Thymus (tissue), 11 donors: ENCODE results near the gene CACNA2D1. TPM values are rescaled to one million over a fixed set of nuclear protein-coding genes. Genes with fewer than 3 reads are reported as not detected.

Experiments
- DNase-seq, 9 donors: peaks; one replicate each; pipeline ENCODE4 v3.0.0-alpha.2; 2013; ENCODE audit warnings: low spot score in 9 of 9, low read depth in 6 of 9, missing footprints in 1 of 9
- H3K27ac ChIP-seq, 2 donors: one replicate each; pipeline ENCODE4 v1.5.1; 2013; ENCODE audit warnings: control low read depth in 1 of 2, low read depth in 1 of 2, low read length in 1 of 2, mild to moderate bottlenecking in 1 of 2, moderate library complexity in 1 of 2
- H3K27me3 ChIP-seq, 2 donors: one replicate each; pipeline ENCODE4 v1.5.1; 2013; ENCODE audit warnings: low read length in 1 of 2; ENCODE audit not compliant: control insufficient read depth in 2 of 2, insufficient read depth in 1 of 2
- H3K36me3 ChIP-seq, 2 donors: one replicate each; pipeline ENCODE4 v1.5.1; 2013; ENCODE audit warnings: low read length in 1 of 2, mild to moderate bottlenecking in 1 of 2, moderate library complexity in 1 of 2; ENCODE audit not compliant: control insufficient read depth in 2 of 2, insufficient read depth in 2 of 2
- H3K4me1 ChIP-seq, 2 donors: one replicate each; pipeline ENCODE4 v1.5.1; 2013; ENCODE audit warnings: low read length in 2 of 2; ENCODE audit not compliant: control insufficient read depth in 2 of 2, insufficient read depth in 2 of 2
- H3K4me3 ChIP-seq, 2 donors: one replicate each; pipeline ENCODE4 v1.5.1; 2013; ENCODE audit warnings: low read length in 2 of 2, control low read depth in 1 of 2, mild to moderate bottlenecking in 1 of 2
- H3K9me3 ChIP-seq, 2 donors: one replicate each; pipeline ENCODE4 v1.5.1; 2013; ENCODE audit warnings: low read length in 1 of 2, mild to moderate bottlenecking in 1 of 2; ENCODE audit not compliant: control insufficient read depth in 2 of 2, insufficient read depth in 1 of 2
- WGBS: extraction: QIAGEN DNeasy Blood & Tissue Kit; methylation state at CpG from one replicate; pipeline ENCODE4 v1.1.7; 2013; 5-methylcytosine and 5-hydroxymethylcytosine counted together
- polyA plus RNA-seq: library from polyadenylated mRNA; stranded (reverse); fragments of 200-250 nt; gene quantifications from one replicate; pipeline ENCODE4 v1.2.3, GENCODE V29; 2013
- total RNA-seq: library from RNA; stranded (reverse); fragments of 120-200 nt; gene quantifications from one replicate; pipeline ENCODE4 v1.2.4, GENCODE V29; 2013
- donor health status: healthy.

Gene CACNA2D1
- total and polyA plus RNA-seq, 2 donors: 5.7 to 8.4 TPM

- Histone ChIP-seq H3K9me3 (no peaks in the 10 kb centered on the region), H3K27ac (no peak overlapping the region), H3K36me3 (no peaks in the 10 kb centered on the region), H3K4me3 (no peak overlapping the region), H3K27me3 (no peaks in the 10 kb centered on the region), H3K4me1 (no peaks in the 10 kb centered on the region)
- no peak for DNase-seq
- 96% methylated on average over 3 of the region's 3 CpGs for WGBS
These were observed 337.4 kb downstream of the CACNA2D1 start for GRCh38 chr7:82106201-82106600.

- 84% methylated on average over 3 of the region's 3 CpGs for WGBS
- Histone ChIP-seq H3K9me3 (no peaks in the 10 kb centered on the region), H3K4me1 (no peaks in the 10 kb centered on the region), H3K36me3 (no peaks in the 10 kb centered on the region), H3K27me3 (no peaks in the 10 kb centered on the region), H3K4me3 (no peak overlapping the region), H3K27ac (no peak overlapping the region)
- DNase-seq: no peak
These were observed 338.1 kb downstream of the CACNA2D1 start for GRCh38 chr7:82105463-82105862.

GRCh38 chr7:82098414-82098813, 345.2 kb downstream of the CACNA2D1 start:
- Histone ChIP-seq H3K4me1 (no peaks in the 10 kb centered on the region), H3K27me3 (no peaks in the 10 kb centered on the region), H3K9me3 (no peaks in the 10 kb centered on the region), H3K36me3 (no peaks in the 10 kb centered on the region), H3K4me3 (no peak overlapping the region), H3K27ac (no peak overlapping the region)
- WGBS: 96% methylated on average over 2 of the region's 2 CpGs
- no peak for DNase-seq

GRCh38 chr7:82091126-82091684, 352.4 kb downstream of the CACNA2D1 start:
- 95% methylated on average over 4 of the region's 4 CpGs for WGBS
- Histone ChIP-seq H3K4me3 (no peak overlapping the region), H3K27me3 (no peaks in the 10 kb centered on the region), H3K27ac (no peak overlapping the region), H3K4me1 (no peaks in the 10 kb centered on the region), H3K36me3 (no peaks in the 10 kb centered on the region), H3K9me3 (no peaks in the 10 kb centered on the region)
- DNase-seq: no peak

- H3K27ac ChIP-seq: no peak overlapping the region
- WGBS: 97% methylated on average over 4 of the region's 4 CpGs
- no peaks in the 10 kb centered on the region for H3K36me3 ChIP-seq
- no peaks in the 10 kb centered on the region for H3K4me1 ChIP-seq
- no peaks in the 10 kb centered on the region for H3K9me3 ChIP-seq
- H3K27me3 ChIP-seq: no peaks in the 10 kb centered on the region
- no peak for DNase-seq
- no peak overlapping the region for H3K4me3 ChIP-seq
These were observed 356.5 kb downstream of the CACNA2D1 start for GRCh38 chr7:82087099-82087498.

GRCh38 chr7:82085116-82085515, 358.5 kb downstream of the CACNA2D1 start:
- no peak for DNase-seq
- H3K9me3 ChIP-seq: no peaks in the 10 kb centered on the region
- 94% methylated on average over 4 of the region's 4 CpGs for WGBS
- H3K4me1 ChIP-seq: no peaks in the 10 kb centered on the region
- H3K4me3 ChIP-seq: no peak overlapping the region
- H3K27me3 ChIP-seq: no peaks in the 10 kb centered on the region
- H3K27ac ChIP-seq: no peak overlapping the region
- H3K36me3 ChIP-seq: no peaks in the 10 kb centered on the region

GRCh38 chr7:82081644-82082224, 361.8 kb downstream of the CACNA2D1 start:
- H3K9me3 ChIP-seq: no peaks in the 10 kb centered on the region
- DNase-seq: no peak

DNA sequence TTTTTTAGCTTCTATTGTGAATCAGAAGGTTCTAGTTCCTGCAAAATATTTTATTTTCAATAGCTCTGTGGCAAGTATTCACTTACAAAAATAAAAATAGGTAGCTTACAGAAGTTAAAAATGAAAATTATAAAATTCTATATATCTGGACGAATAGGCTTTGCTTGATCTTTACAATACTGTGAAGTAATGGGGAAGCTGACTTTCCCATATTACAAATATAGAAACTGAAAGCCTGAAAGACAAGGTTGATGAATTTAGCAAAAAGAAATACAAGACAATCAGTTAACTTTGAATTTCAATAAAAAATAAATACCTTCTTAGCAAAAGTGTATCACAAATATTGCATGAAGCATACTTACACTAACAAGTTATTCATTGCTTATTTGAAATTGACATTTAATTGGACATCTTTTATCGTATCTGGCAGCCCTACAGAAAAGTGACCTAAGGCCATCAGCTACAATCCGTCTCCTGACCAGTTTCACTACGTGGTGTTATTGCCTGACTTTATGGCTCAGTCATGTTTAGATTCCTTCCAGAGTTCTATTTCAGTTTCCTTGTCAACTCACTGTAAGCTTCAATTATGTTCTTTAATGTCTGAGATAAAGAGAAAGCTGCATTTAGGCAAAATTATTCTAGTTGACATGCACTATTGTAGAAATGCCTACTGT, 363.2 kb downstream of the CACNA2D1 start:
- Histone ChIP-seq H3K27ac (no peak overlapping the region), H3K27me3 (no peaks in the 10 kb centered on the region), H3K4me1 (no peaks in the 10 kb centered on the region), H3K4me3 (no peak overlapping the region), H3K36me3 (no peaks in the 10 kb centered on the region), H3K9me3 (no peaks in the 10 kb centered on the region)
- 94% methylated on average over 4 of the region's 4 CpGs for WGBS
- no peak for DNase-seq

More at GRCh38 chr7:82081644-82082224, 361.8 kb downstream of the CACNA2D1 start:
- H3K27ac ChIP-seq: no peak overlapping the region
- H3K4me3 ChIP-seq: no peak overlapping the region
- H3K36me3 ChIP-seq: no peaks in the 10 kb centered on the region
- WGBS: 86% methylated on average over 12 of the region's 12 CpGs
- H3K27me3 ChIP-seq: no peaks in the 10 kb centered on the region
- H3K4me1 ChIP-seq: no peaks in the 10 kb centered on the region

- H3K4me3 ChIP-seq: no peak overlapping the region
- no peak for DNase-seq
- no peaks in the 10 kb centered on the region for H3K27me3 ChIP-seq
- H3K36me3 ChIP-seq: no peaks in the 10 kb centered on the region
- no peaks in the 10 kb centered on the region for H3K9me3 ChIP-seq
- no peak overlapping the region for H3K27ac ChIP-seq
- no peaks in the 10 kb centered on the region for H3K4me1 ChIP-seq
- WGBS: 96% methylated on average over 8 of the region's 8 CpGs
These were observed 364.1 kb downstream of the CACNA2D1 start for GRCh38 chr7:82079527-82079926.
